GM12873 (cell line): ENCODE data around the gene GPR37.

ENCODE experiments used
- TF ChIP-seq, protein P1 (sequence below): IDR thresholded peaks from 2 replicates; pipeline ENCODE4 v1.5.1; 2012; ENCODE audit warnings: low read depth, mild to moderate bottlenecking, moderate library complexity, low read length, control low read depth; ENCODE audit not compliant: insufficient read depth; ENCODE audit errors: missing control alignments

GPR37 gene

DNA sequence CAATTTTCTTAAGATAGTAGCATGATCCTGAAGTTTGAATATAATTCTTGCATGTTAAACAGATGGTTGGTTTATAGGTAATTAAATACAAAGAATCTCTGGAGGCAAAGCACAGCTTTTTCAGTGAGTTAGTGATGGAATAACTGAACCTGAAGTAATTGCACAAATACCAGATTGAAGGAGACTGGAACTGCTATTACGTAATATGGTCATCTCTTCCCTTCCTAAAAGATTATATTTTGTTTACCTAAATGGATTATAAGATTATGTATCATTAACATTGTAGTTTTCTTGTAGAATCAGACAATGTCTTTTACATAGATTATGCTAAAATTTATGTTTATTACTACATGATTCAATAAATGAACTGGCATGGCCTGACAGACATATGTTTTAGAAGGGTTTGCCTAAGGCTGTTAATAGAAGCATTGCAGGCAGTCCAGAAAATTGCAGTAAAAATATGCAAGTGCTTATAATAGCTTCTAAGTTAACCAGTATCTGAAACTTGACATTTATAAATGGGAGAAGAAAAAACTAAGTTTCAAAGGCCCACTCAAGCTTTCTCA, 35.8 kb upstream of the GPR37 start:
- TF ChIP-seq, protein P1, sequence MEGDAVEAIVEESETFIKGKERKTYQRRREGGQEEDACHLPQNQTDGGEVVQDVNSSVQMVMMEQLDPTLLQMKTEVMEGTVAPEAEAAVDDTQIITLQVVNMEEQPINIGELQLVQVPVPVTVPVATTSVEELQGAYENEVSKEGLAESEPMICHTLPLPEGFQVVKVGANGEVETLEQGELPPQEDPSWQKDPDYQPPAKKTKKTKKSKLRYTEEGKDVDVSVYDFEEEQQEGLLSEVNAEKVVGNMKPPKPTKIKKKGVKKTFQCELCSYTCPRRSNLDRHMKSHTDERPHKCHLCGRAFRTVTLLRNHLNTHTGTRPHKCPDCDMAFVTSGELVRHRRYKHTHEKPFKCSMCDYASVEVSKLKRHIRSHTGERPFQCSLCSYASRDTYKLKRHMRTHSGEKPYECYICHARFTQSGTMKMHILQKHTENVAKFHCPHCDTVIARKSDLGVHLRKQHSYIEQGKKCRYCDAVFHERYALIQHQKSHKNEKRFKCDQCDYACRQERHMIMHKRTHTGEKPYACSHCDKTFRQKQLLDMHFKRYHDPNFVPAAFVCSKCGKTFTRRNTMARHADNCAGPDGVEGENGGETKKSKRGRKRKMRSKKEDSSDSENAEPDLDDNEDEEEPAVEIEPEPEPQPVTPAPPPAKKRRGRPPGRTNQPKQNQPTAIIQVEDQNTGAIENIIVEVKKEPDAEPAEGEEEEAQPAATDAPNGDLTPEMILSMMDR, result no peak

DNA sequence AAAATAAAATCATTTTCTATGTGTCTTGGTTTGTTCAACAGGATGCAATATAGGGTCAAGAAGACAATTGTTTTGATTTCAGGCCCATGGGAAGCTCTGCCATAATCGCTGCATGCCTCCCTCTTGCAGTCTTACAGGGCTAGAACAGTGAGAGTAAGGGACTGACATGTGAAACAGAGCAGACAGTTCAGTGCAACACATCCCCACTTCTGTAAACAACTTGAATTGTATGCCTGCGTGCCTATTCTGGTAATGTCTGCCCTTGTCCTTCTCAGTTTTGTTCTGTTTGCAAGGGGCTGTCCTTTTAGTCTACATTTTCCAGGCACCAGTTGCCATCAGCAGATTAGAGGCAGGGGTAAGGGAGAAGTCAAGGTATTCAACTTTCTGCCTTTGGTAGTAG, 34.8 kb upstream of the GPR37 start:
- TF ChIP-seq, protein P1, result no peak

DNA sequence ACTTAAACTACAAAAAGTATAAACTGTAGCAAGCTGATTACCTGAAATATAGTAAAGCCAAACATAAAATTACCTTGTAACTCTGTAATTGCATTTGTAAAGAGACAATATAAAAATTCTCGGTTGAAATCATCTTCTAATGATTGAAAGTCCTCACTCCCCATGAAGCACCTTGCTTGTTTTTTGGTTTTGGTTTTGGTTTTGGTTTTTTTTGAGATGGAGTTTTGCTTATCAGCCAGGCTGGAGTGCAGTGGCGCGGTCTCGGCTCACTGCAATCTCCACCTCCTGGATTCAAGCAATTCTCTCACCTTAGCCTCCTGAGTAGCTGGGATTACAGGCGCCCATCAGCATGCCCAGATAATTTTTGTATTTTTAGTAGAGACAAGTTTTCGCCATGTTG, 33.9 kb upstream of the GPR37 start:
- TF ChIP-seq, protein P1, result no peak

DNA sequence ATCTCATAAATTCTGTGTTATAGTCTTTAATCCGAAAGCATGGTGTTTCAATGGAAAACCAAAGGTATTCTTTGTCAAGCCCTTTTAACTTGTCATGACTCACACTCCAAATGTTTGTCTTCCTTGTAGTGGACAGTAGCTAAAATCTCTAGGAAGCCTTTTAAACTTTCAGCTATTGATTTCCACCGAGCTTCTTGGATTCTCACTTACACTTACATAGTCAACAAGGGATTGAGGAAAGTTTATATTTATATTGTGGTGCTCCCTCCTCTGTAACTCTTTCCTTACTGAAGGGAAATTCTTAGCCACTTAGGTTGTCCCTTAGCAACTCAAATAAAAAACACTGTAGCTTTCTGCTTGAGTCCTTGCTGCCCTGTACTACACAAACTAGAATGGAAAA, 31.2 kb upstream of the GPR37 start:
- TF ChIP-seq, protein P1, result no peak

DNA sequence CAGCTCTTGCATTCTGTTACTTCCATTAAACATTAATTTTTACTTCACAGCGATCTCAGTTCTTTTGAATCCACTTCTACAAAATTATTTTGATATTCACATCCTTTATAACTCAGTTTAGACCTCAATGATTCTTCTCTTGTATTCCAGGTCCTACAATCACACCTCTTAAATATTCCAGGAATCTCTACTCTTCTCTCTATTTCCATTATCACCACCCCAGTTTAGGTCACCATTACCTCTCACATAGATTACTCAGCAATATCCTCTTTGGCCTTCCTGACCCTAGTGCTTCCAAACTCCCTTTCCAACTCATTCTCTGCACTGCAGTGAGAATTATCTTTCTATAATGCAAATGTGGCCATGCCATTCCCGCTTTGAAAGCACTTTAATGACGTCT, 27.1 kb upstream of the GPR37 start:
- TF ChIP-seq, protein P1, result no peak

DNA sequence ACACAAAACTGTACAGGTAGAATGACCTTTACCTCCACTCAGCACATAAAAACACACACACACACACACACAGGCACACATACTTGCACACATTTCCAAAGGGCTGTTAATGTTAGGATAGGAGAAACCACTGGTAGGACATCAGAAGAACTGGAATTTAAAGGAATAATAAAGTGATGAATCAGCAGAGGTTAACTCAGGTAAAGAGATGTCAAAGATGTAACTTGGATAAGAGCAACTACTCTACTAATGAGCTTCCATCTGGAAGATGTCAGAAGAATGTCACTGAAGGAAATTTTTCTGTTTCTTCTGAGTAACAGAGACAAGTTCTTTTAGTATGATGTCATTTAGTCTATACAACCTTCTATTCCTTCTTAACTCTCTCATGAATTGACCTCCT, 26.4 kb upstream of the GPR37 start:
- TF ChIP-seq, protein P1, result no peak

DNA sequence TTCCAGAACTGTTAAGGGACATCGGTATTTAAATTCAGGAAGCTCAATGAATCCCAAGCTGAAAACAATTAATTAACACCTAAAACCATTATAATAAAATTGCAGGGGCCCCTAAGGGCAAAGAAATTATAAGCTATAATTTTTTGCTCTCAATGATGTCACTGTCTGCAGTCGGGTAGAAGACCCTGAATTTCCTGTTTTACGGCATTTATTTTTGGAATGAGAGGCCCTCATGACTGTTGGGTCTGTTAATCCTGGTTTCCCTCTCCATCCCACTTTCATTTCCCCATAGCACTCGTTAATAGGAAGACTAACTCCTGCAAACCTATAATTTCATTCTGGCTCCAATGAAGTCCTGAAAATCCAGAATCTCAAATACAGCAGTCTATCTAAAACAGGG, 25.8 kb upstream of the GPR37 start:
- TF ChIP-seq, protein P1, result no peak
